ENCODE measurements around the gene DLK2.

DLK2 gene

GRCh38 chr6:43489277-43490072, 34.1 kb upstream of the DLK2 start:
- Histone ChIP-seq H3K4me3 (ENCODE audit: low read depth, low read length) (no peak overlapping the region), H3K27ac (no peak overlapping the region), H3K9me3 (ENCODE audit: severe bottlenecking) (no peaks in the 10 kb centered on the region), H3K36me3 (peaks cover 26% of the 10 kb centered on the region), H3K27me3 (ENCODE audit: insufficient read depth, low read depth, severe bottlenecking) (no peaks in the 10 kb centered on the region)
- no peak for DNase-seq
- no peak for TF ChIP-seq CTCF (IDR thresholded peaks at IDR 0.05; ENCODE audit: low read depth, low read length)

GRCh38 chr6:43488667-43489276, 33.4 kb upstream of the DLK2 start:
- H3K27ac ChIP-seq, result no peak overlapping the region
- peaks cover 24% of the 10 kb centered on the region for H3K36me3 ChIP-seq
- no peak for TF ChIP-seq CTCF (IDR thresholded peaks at IDR 0.05; ENCODE audit: low read depth, low read length)
- DNase-seq, result no peak
- no peak overlapping the region for H3K4me3 ChIP-seq (ENCODE audit: low read depth, low read length)
- H3K9me3 ChIP-seq (ENCODE audit: severe bottlenecking), result no peaks in the 10 kb centered on the region
- no peaks in the 10 kb centered on the region for H3K27me3 ChIP-seq (ENCODE audit: insufficient read depth, low read depth, severe bottlenecking)

- Histone ChIP-seq H3K36me3 (peaks cover 53% of the 10 kb centered on the region), H3K9me3 (ENCODE audit: severe bottlenecking) (no peaks in the 10 kb centered on the region), H3K4me3 (ENCODE audit: low read depth, low read length) (no peak overlapping the region), H3K27ac (no peak overlapping the region), H3K27me3 (ENCODE audit: insufficient read depth, low read depth, severe bottlenecking) (no peaks in the 10 kb centered on the region)
- DNase-seq, result no peak
- no peak for TF ChIP-seq CTCF (IDR thresholded peaks at IDR 0.05; ENCODE audit: low read depth, low read length)
Observed at GRCh38 chr6:43481591-43482236, 26.4 kb upstream of the DLK2 start.

GRCh38 chr6:43481075-43481474, 25.7 kb upstream of the DLK2 start:
- no peak for TF ChIP-seq CTCF (IDR thresholded peaks at IDR 0.05; ENCODE audit: low read depth, low read length)
- Histone ChIP-seq H3K4me3 (ENCODE audit: low read depth, low read length) (no peak overlapping the region), H3K27ac (no peak overlapping the region), H3K27me3 (ENCODE audit: insufficient read depth, low read depth, severe bottlenecking) (no peaks in the 10 kb centered on the region), H3K9me3 (ENCODE audit: severe bottlenecking) (no peaks in the 10 kb centered on the region), H3K36me3 (peaks cover 52% of the 10 kb centered on the region)
- no peak for DNase-seq

GRCh38 chr6:43478008-43478372, 22.6 kb upstream of the DLK2 start:
- no peak for DNase-seq
- no peak for TF ChIP-seq CTCF (IDR thresholded peaks at IDR 0.05; ENCODE audit: low read depth, low read length)
- Histone ChIP-seq H3K27ac (peak overlapping the region; percentile 83), H3K4me3 (ENCODE audit: low read depth, low read length) (peak overlapping the region; percentile 50), H3K27me3 (ENCODE audit: insufficient read depth, low read depth, severe bottlenecking) (no peaks in the 10 kb centered on the region), H3K36me3 (peaks cover 35% of the 10 kb centered on the region), H3K9me3 (ENCODE audit: severe bottlenecking) (no peaks in the 10 kb centered on the region)

Measured in WERI-Rb-1 (cell line).